ENCODE data around the gene MARK4. TPM values are rescaled to one million over a fixed set of nuclear protein-coding genes. Genes with fewer than 3 reads are reported as not detected.
A peak's percentile ranks its signal among the peaks of the same experiment; 100 is the strongest.

MARK4 gene
- polyA plus RNA-seq, 2 donors, result 11.9 to 15.9 TPM

DNA sequence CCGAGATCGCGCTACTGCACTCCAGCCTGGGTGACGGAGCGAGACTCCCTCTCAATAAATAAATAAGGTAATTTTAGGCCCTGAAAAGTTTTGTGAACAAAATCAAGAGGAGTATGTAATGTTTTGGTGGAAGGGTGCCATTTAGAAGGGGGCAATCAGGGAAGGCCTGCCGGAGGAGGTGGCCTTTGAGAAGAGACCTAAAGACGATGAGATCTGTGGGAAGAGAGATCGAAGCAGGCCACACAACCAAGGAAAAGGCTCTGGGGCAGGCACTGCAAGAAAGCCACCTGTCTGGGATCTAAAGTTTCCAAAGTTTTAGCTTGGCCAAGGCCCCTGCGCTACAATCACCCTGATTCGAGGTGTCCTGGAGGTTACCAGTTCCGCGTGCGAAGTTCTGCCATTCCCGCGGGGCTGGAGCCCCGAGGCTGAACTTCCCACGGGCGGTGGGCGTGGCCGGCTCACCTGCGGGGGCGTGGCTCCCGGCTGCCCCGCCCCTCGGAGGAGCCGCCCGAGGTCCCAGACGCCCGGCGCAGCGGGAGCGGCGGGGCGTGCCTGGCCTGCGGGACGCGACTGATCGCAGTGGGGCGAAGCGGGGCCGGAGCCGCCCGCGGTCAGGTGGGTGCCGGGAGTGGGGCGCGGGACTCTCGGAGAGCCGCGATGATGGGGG, 89.3 kb downstream of the MARK4 start, which contains the start of gene KLC3:
Gene KLC3 (plus strand): TSS at position 519 of the 667 bp plus-strand sequence. CDS start 4,792 bp downstream, outside the sequence.
- Histone ChIP-seq H3K4me1 (ENCODE audit: control insufficient read depth in 2 of 2, insufficient read depth in 2 of 2, low read length in 1 of 2) (peaks cover 0 to 5% of the 10 kb centered on the region in 2 donors), H3K4me3 (ENCODE audit: low read depth in 1 of 2, low read length in 2 of 2) (peak within 1 kb of the TSS; percentile 54 to 57), H3K9me3 (ENCODE audit: control insufficient read depth in 2 of 2, insufficient read depth in 1 of 2, low read depth in 1 of 2, low read length in 1 of 2) (no peaks in the 10 kb centered on the region), H3K27me3 (ENCODE audit: control insufficient read depth in 1 of 2, insufficient read depth in 2 of 2, low read length in 2 of 2) (no peaks in the 10 kb centered on the region), H3K27ac (ENCODE audit: low read depth in 2 of 2, low read length in 1 of 2) (peak within 1 kb of the TSS in 1 of 2 donors; percentile 51), H3K36me3 (ENCODE audit: control insufficient read depth in 2 of 2, insufficient read depth in 2 of 2, low read length in 1 of 2) (no peaks in the 10 kb centered on the region)
- WGBS, 2 donors, result 11 to 14% methylated on average over 36 to 50 of the region's 50 CpGs

GRCh38 chr19:45340899-45341453, 89.9 kb downstream of the MARK4 start:
- 9% methylated on average over 24 to 25 of the region's 25 CpGs for WGBS, 2 donors
- Histone ChIP-seq H3K4me1 (ENCODE audit: control insufficient read depth in 2 of 2, insufficient read depth in 2 of 2, low read length in 1 of 2) (peaks cover 0 to 8% of the 10 kb centered on the region in 2 donors), H3K36me3 (ENCODE audit: control insufficient read depth in 2 of 2, insufficient read depth in 2 of 2, low read length in 1 of 2) (no peaks in the 10 kb centered on the region), H3K27me3 (ENCODE audit: control insufficient read depth in 1 of 2, insufficient read depth in 2 of 2, low read length in 2 of 2) (no peaks in the 10 kb centered on the region), H3K27ac (ENCODE audit: low read depth in 2 of 2, low read length in 1 of 2) (peak overlapping the region in 1 of 2 donors; percentile 51), H3K4me3 (ENCODE audit: low read depth in 1 of 2, low read length in 2 of 2) (peak overlapping the region; percentile 54 to 57), H3K9me3 (ENCODE audit: control insufficient read depth in 2 of 2, insufficient read depth in 1 of 2, low read depth in 1 of 2, low read length in 1 of 2) (no peaks in the 10 kb centered on the region)

GRCh38 chr19:45342911-45343310, 91.8 kb downstream of the MARK4 start:
- H3K36me3 ChIP-seq (ENCODE audit: control insufficient read depth in 2 of 2, insufficient read depth in 2 of 2, low read length in 1 of 2), result peaks cover 0 to 1% of the 10 kb centered on the region in 2 donors
- no peaks in the 10 kb centered on the region for H3K27me3 ChIP-seq (ENCODE audit: control insufficient read depth in 1 of 2, insufficient read depth in 2 of 2, low read length in 2 of 2)
- H3K4me3 ChIP-seq (ENCODE audit: low read depth in 1 of 2, low read length in 2 of 2), result no peak overlapping the region
- H3K4me1 ChIP-seq (ENCODE audit: control insufficient read depth in 2 of 2, insufficient read depth in 2 of 2, low read length in 1 of 2), result peaks cover 0 to 8% of the 10 kb centered on the region in 2 donors
- no peak overlapping the region for H3K27ac ChIP-seq (ENCODE audit: low read depth in 2 of 2, low read length in 1 of 2)
- no peaks in the 10 kb centered on the region for H3K9me3 ChIP-seq (ENCODE audit: control insufficient read depth in 2 of 2, insufficient read depth in 1 of 2, low read depth in 1 of 2, low read length in 1 of 2)
- 78 to 80% methylated on average over 13 of the region's 13 CpGs for whole genome bisulfite sequencing, 2 donors

- Histone ChIP-seq H3K27ac (ENCODE audit: low read depth in 2 of 2, low read length in 1 of 2) (peak overlapping the region; percentile 77 to 86), H3K27me3 (ENCODE audit: control insufficient read depth in 1 of 2, insufficient read depth in 2 of 2, low read length in 2 of 2) (no peaks in the 10 kb centered on the region)
- 30 to 44% methylated on average over 15 of the region's 15 CpGs for WGBS, 2 donors
Measured at GRCh38 chr19:45344621-45345505, 93.8 kb downstream of the MARK4 start.

GRCh38 chr19:45345506-45345860, 94.4 kb downstream of the MARK4 start:
- no peak overlapping the region for H3K4me3 ChIP-seq (ENCODE audit: low read depth in 1 of 2, low read length in 2 of 2)
- peaks cover 0 to 8% of the 10 kb centered on the region in 2 donors for H3K4me1 ChIP-seq (ENCODE audit: control insufficient read depth in 2 of 2, insufficient read depth in 2 of 2, low read length in 1 of 2)
- peaks cover 0 to 12% of the 10 kb centered on the region in 2 donors for H3K36me3 ChIP-seq (ENCODE audit: control insufficient read depth in 2 of 2, insufficient read depth in 2 of 2, low read length in 1 of 2)
- no peaks in the 10 kb centered on the region for H3K27me3 ChIP-seq (ENCODE audit: control insufficient read depth in 1 of 2, insufficient read depth in 2 of 2, low read length in 2 of 2)
- 61 to 68% methylated on average over 12 to 15 of the region's 15 CpGs for WGBS, 2 donors
- peak overlapping the region; percentile 77 to 86 for H3K27ac ChIP-seq (ENCODE audit: low read depth in 2 of 2, low read length in 1 of 2)
- H3K9me3 ChIP-seq (ENCODE audit: control insufficient read depth in 2 of 2, insufficient read depth in 1 of 2, low read depth in 1 of 2, low read length in 1 of 2), result no peaks in the 10 kb centered on the region

More at GRCh38 chr19:45344621-45345505, 93.8 kb downstream of the MARK4 start:
- H3K9me3 ChIP-seq (ENCODE audit: control insufficient read depth in 2 of 2, insufficient read depth in 1 of 2, low read depth in 1 of 2, low read length in 1 of 2), result no peaks in the 10 kb centered on the region
- H3K36me3 ChIP-seq (ENCODE audit: control insufficient read depth in 2 of 2, insufficient read depth in 2 of 2, low read length in 1 of 2), result peaks cover 0 to 10% of the 10 kb centered on the region in 2 donors
- peak overlapping the region in 1 of 2 donors; percentile 17 for H3K4me3 ChIP-seq (ENCODE audit: low read depth in 1 of 2, low read length in 2 of 2)
- H3K4me1 ChIP-seq (ENCODE audit: control insufficient read depth in 2 of 2, insufficient read depth in 2 of 2, low read length in 1 of 2), result peaks cover 0 to 8% of the 10 kb centered on the region in 2 donors

DNA sequence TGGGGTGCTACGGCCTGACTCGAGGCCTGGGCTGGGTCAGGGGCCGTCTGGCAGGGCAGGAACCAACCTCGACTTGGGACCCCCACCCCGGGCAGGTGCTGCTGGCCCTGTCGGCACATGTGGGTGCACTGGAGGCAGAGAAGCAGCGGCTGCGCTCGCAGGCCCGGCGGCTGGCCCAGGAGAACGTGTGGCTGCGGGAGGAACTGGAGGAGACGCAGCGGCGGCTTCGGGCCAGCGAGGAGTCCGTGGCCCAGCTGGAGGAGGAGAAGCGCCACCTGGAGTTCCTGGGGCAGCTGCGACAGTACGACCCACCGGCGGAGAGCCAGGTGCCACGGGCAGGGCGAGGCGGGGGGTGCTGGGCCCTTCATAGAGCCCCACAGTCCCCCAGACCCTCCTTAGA, 95.4 kb downstream of the MARK4 start:
- H3K4me3 ChIP-seq (ENCODE audit: low read depth in 1 of 2, low read length in 2 of 2), result no peak overlapping the region
- peaks cover 2 to 18% of the 10 kb centered on the region in 2 donors for H3K36me3 ChIP-seq (ENCODE audit: control insufficient read depth in 2 of 2, insufficient read depth in 2 of 2, low read length in 1 of 2)
- 28 to 56% methylated on average over 24 to 27 of the region's 27 CpGs for WGBS, 2 donors
- no peaks in the 10 kb centered on the region for H3K27me3 ChIP-seq (ENCODE audit: control insufficient read depth in 1 of 2, insufficient read depth in 2 of 2, low read length in 2 of 2)
- H3K9me3 ChIP-seq (ENCODE audit: control insufficient read depth in 2 of 2, insufficient read depth in 1 of 2, low read depth in 1 of 2, low read length in 1 of 2), result no peaks in the 10 kb centered on the region
- H3K27ac ChIP-seq (ENCODE audit: low read depth in 2 of 2, low read length in 1 of 2), result no peak overlapping the region
- peaks cover 0 to 8% of the 10 kb centered on the region in 2 donors for H3K4me1 ChIP-seq (ENCODE audit: control insufficient read depth in 2 of 2, insufficient read depth in 2 of 2, low read length in 1 of 2)

DNA sequence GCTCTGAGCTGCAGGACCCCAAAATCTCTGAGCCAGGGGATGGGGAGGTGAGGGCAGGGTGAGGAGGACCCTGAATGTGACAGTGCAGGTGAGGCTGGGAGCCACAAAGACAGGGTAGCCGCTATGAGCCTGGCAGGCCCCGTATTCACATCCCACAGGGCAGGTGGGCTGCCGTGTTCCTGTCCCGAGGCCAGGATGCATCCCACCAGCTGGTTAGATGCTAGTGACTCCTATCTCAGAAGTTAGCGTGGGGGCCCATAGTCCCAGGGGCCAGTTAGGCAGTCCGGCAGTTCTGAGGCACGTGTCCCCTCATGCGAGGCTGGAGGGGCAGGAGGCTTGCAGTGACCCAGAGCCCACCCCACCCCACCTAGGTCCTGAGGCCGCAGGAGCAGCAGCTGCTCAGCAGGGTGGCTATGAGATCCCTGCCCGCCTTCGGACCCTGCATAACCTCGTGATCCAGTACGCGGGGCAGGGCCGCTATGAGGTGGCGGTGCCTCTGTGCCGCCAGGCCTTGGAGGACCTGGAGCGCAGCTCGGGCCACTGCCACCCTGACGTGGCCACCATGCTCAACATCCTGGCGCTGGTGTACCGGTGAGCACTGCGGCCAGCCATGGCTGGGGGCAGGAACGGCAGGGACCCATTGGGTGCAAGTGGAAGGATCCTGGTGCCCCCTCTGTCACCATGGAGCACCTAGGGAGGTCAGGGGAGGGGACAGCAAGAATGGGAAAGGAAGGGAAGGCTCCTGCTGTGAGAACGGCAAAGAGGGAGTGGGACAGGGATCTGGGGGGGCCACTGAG, 96.7 kb downstream of the MARK4 start:
- 74 to 81% methylated on average over 25 of the region's 25 CpGs for WGBS, 2 donors

GRCh38 chr19:45348367-45349125, 97.5 kb downstream of the MARK4 start:
- H3K4me1 ChIP-seq (ENCODE audit: control insufficient read depth in 2 of 2, insufficient read depth in 2 of 2, low read length in 1 of 2), result peaks cover 0 to 5% of the 10 kb centered on the region in 2 donors
- H3K4me3 ChIP-seq (ENCODE audit: low read depth in 1 of 2, low read length in 2 of 2), result no peak overlapping the region
- 76 to 80% methylated on average over 22 to 23 of the region's 23 CpGs for whole genome bisulfite sequencing, 2 donors
- H3K36me3 ChIP-seq (ENCODE audit: control insufficient read depth in 2 of 2, insufficient read depth in 2 of 2, low read length in 1 of 2), result peaks cover 7 to 36% of the 10 kb centered on the region in 2 donors
- no peaks in the 10 kb centered on the region for H3K27me3 ChIP-seq (ENCODE audit: control insufficient read depth in 1 of 2, insufficient read depth in 2 of 2, low read length in 2 of 2)
- H3K27ac ChIP-seq (ENCODE audit: low read depth in 2 of 2, low read length in 1 of 2), result no peak overlapping the region
- H3K9me3 ChIP-seq (ENCODE audit: control insufficient read depth in 2 of 2, insufficient read depth in 1 of 2, low read depth in 1 of 2, low read length in 1 of 2), result no peaks in the 10 kb centered on the region

More for the DNA sequence above, 96.7 kb downstream of the MARK4 start:
- Histone ChIP-seq H3K4me3 (ENCODE audit: low read depth in 1 of 2, low read length in 2 of 2) (no peak overlapping the region), H3K4me1 (ENCODE audit: control insufficient read depth in 2 of 2, insufficient read depth in 2 of 2, low read length in 1 of 2) (peaks cover 0 to 8% of the 10 kb centered on the region in 2 donors), H3K9me3 (ENCODE audit: control insufficient read depth in 2 of 2, insufficient read depth in 1 of 2, low read depth in 1 of 2, low read length in 1 of 2) (no peaks in the 10 kb centered on the region), H3K27ac (ENCODE audit: low read depth in 2 of 2, low read length in 1 of 2) (no peak overlapping the region), H3K36me3 (ENCODE audit: control insufficient read depth in 2 of 2, insufficient read depth in 2 of 2, low read length in 1 of 2) (peaks cover 7 to 30% of the 10 kb centered on the region in 2 donors), H3K27me3 (ENCODE audit: control insufficient read depth in 1 of 2, insufficient read depth in 2 of 2, low read length in 2 of 2) (no peaks in the 10 kb centered on the region)

All from esophagus (tissue), 2 donors.